Left forelimb (tissue), 1 donor: Measurements from ENCODE around the gene OBSCN.
"Not testable (repeated sequence)": the region's sequence is repeated elsewhere in the genome, so short reads cannot be mapped to it uniquely, and the experiment has no call there.

Source experiments
- DNase-seq: peaks from one replicate; pipeline ENCODE4 v3.0.0-alpha.2; 2018; ENCODE audit warnings: low spot score

The OBSCN gene

GRCh38 chr1:228226956-228227791 is 19.3 kb downstream of the OBSCN start:
- DNase-seq: no peak

DNA sequence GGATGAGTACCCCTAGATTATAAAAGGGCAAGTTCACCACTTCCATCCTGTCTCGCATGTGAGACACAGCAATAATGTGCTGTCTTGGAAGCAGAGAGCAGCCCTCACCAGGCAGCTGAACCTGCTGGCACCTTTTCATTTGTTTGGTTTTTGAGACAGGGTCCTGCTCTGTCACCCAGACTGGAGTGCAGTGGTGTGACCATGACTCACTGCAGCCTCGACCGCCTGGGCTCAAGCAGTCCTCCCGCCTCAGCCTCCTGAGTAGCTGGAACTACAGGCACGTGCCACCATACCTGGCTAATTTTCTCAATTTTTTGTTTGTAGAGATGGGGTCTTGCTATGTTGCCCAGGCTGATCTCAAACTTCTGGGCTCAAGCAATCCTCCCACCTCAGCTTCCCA is 20.3 kb downstream of the OBSCN start:
- DNase-seq: not testable (repeated sequence)

DNA sequence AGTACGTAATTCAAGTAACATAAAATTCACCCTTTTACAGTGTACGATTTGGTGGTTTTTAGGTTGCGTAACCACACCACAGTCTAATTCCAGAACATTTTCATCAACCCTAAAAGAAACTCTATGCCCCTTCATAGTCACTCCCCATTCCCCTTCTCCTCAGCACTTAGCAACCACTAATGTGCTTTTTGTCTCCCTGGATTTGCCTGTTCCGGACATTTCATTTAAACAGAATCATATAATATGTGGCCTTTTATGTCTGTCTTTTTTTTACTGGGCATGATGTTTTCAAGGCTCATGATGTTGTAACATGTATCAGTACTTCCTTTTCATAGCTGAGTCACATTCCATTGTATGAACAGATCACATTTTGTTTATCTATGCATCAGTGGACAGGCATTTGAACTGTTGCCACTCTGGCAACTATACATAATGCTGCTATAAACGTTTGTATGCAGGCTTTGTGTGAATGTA is 20.8 kb downstream of the OBSCN start:
- DNase-seq: no peak

DNA sequence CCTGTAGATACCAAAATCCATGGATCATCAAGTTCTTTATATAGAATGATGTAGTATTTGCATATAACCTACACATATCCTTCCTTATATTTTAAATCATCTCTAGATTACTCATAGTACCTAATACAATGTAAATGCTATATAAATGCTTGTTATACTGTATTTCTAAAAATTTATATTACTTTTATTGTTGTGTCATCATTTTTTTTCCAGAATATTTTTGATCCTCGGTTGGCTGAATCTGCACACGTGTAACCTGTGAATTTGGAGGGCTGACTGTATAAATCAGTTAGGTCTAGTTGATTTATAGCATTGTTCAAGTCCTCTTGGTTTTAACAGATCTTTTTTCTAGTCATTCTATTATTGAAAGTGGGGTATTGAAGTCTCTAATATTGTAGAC is 23.3 kb downstream of the OBSCN start:
- DNase-seq: no peak

GRCh38 chr1:228233136-228233535 is 25.3 kb downstream of the OBSCN start:
- no peak for DNase-seq

- DNase-seq: no peak
Observed at GRCh38 chr1:228234921-228235320, 27.1 kb downstream of the OBSCN start.

GRCh38 chr1:228236744-228237143 is 28.9 kb downstream of the OBSCN start:
- DNase-seq: peak; percentile 30

- DNase-seq: no peak
Observed at GRCh38 chr1:228238007-228238406, 30.2 kb downstream of the OBSCN start.

- no peak for DNase-seq
Observed at GRCh38 chr1:228238461-228238860, 30.6 kb downstream of the OBSCN start.

DNA sequence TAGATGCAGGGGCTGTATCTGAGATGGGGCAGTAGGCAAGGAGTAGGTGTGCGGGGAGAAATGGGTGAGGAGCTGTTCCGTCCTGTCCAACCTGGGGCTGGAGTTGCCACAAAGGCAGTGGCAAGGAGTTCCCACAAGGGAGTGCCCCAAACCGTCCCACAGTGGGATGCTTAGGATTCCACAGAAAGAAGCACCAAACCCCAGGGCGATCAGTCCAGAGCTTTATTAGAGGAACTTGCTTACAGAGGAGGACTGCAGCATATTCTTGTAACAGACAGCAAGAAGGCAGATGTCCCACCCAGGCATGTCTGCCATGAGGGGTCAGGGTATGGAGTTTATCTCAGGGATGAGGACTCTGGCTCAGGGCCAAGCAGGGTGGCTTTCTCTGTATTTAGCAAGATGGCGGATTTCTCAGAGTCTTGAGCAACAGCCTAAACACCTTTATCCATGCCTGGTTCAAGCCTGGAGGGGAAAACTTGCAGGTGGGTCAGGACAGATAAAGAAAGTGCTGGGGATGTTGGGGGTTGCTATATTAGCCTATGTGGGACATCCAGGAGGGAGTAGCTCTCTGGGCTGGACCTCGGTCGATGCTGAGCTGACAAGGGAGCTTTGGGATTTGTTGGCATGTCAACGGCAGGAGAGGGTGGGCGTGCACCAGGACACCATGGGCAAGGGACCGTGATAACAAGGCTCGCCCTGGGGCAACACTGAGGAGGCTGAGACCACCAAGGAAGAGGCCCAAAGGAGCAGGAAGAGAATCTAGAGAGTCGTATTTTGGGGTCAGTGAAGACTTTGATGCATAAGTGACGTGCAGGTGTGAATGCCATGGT is 32.8 kb downstream of the OBSCN start:
- peak; percentile 57 for DNase-seq

- peak; percentile 30 for DNase-seq
Observed at GRCh38 chr1:228241259-228241658, 33.4 kb downstream of the OBSCN start.

DNA sequence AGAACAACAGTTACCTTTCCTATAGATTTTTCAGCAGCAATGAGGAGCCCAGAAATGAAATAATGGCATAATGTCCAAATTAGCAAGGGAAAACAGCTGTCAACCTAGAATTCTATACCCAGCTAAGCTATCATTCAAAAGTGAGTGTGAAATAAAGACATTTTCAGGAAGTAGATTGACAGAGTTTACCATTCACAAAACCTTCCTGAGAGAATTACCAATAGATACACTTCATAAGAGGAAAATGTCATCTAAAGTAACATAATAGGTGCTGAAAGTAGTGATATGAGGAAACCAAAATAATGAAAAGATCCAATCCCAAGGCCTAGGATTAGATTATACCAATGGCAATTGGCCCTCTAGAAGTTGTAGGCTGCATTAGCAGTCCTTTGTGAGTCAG is 34.6 kb downstream of the OBSCN start:
- no peak for DNase-seq

- DNase-seq: peak; percentile 45
Observed at GRCh38 chr1:228243093-228243492, 35.2 kb downstream of the OBSCN start.

DNA sequence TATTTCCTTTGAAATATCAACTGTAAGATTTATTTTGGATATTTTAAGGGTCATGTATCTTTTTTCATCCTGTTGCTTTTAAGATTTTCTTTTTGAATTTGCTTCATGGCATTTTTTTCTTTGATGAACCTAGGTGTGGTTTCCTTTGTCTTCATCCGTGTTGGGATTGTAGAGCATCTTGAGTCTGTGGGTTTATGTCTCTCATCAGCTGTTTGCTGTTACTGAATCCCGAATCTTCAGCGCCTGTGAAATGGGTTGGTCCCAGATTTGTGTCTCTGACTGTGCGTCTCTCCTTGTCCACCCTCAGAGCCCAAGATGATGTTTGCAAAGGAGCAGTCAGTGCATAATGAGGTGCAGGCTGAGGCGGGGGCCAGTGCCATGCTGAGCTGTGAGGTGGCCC is 36.1 kb downstream of the OBSCN start:
- DNase-seq: peak; percentile 11

- DNase-seq: no peak
Observed at GRCh38 chr1:228245111-228245510, 37.3 kb downstream of the OBSCN start.

GRCh38 chr1:228246216-228246900 is 38.5 kb downstream of the OBSCN start:
- no peak for DNase-seq

GRCh38 chr1:228249513-228250305 is 41.9 kb downstream of the OBSCN start:
- peak; percentile 52 for DNase-seq

- not testable (repeated sequence) for DNase-seq
Observed at GRCh38 chr1:228252476-228252875, 44.6 kb downstream of the OBSCN start.

GRCh38 chr1:228256626-228257375 is 49.0 kb downstream of the OBSCN start:
- peak; percentile 38 for DNase-seq

DNA sequence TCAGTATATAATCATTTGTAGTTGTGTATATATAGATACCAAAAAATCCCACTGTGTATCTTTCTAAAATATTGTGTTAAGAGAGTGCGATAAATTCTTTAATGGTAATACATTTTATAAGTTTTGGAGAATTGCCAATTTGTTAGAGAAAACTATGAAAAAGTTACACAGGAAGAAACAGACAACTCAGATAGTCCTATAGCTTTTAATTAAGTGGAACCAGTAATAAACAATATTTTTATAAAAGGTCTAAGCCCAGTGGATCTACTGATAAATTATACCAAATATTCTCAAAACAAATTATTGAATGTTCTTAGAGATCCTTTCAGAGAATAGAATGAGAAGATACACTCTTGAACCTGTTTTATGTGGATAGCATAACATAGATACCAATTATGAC is 50.6 kb downstream of the OBSCN start:
- DNase-seq: no peak

- peak; percentile 62 for DNase-seq
Observed at GRCh38 chr1:228259368-228259894, 51.6 kb downstream of the OBSCN start.
